H1 (cell line): ENCODE results near the gene CACNA1E. TPM values are rescaled to one million over a fixed set of nuclear protein-coding genes. Genes with fewer than 3 reads are reported as not detected.

Experiments used
- CTCF ChIA-PET: fragments of 300-600 bp; sonication (Branson Sonifier 250); formaldehyde crosslinking; loops from one replicate; lab custom pipeline; 2021; ENCODE audit not compliant: partially characterized antibody; lab: Charles Lee
- POLR2A ChIA-PET: fragments of 300-600 bp; sonication (Branson Sonifier 250); formaldehyde crosslinking; loops from one replicate; lab custom pipeline; 2021; ENCODE audit warnings: inconsistent platforms; ENCODE audit not compliant: partially characterized antibody; lab: Charles Lee
- DNase-seq, 2 experiments: peaks; one replicate each; pipeline versions ENCODE4 v3.0.0 to v3.0.0-alpha.2; 2010 to 2022; ENCODE audit warnings: low spot score in 2 of 2, low read depth in 1 of 2, mixed read lengths in 1 of 2
- FAIRE-seq: peaks from 2 replicates; lab custom pipeline; 2011; peaks lifted over from hg19 to GRCh38; lab: Jason Lieb, UNC
- H2AFZ ChIP-seq: 2 replicates; pipeline ENCODE4 v1.8.1; 2012; ENCODE audit warnings: low read length, inconsistent platforms
- H2AK5ac ChIP-seq: 2 replicates; pipeline ENCODE4 v1.6.1; 2013; ENCODE audit warnings: low read depth, low read length
- H2BK120ac ChIP-seq: replicated peaks from 2 replicates; pipeline ENCODE3; 2013; ENCODE audit warnings: low read depth, low read length, inconsistent platforms
- H2BK12ac ChIP-seq: 2 replicates; pipeline ENCODE4 v1.6.1; 2013; ENCODE audit warnings: low read depth, low read length
- H2BK15ac ChIP-seq: 2 replicates; pipeline ENCODE4 v1.6.1; 2013; ENCODE audit warnings: low read length
- H2BK20ac ChIP-seq: 2 replicates; pipeline ENCODE4 v1.6.1; 2013; ENCODE audit warnings: low read length
- H2BK5ac ChIP-seq: 2 replicates; pipeline ENCODE4 v1.6.1; 2013; ENCODE audit warnings: low read depth, low read length
- H3K14ac ChIP-seq: 2 replicates; pipeline ENCODE4 v1.6.1; 2013; ENCODE audit warnings: inconsistent platforms; ENCODE audit not compliant: insufficient read length
- H3K18ac ChIP-seq: 2 replicates; pipeline ENCODE4 v1.6.1; 2013; ENCODE audit warnings: low read length; ENCODE audit errors: extremely low read depth
- H3K23ac ChIP-seq: 2 replicates; pipeline ENCODE4 v1.6.1; 2013; ENCODE audit warnings: inconsistent platforms; ENCODE audit not compliant: insufficient read length
- H3K23me2 ChIP-seq: 2 replicates; pipeline ENCODE4 v1.6.1; 2013; ENCODE audit warnings: low read depth, low read length
- H3K27ac ChIP-seq: 2 replicates; pipeline ENCODE4 v1.6.1; 2011; ENCODE audit warnings: low read depth, low read length, inconsistent platforms
- H3K27me3 ChIP-seq, 4 experiments: replicated peaks in 1 of 4; 1 replicate in 1 of 4; 2 replicates in 3 of 4; pipeline versions ENCODE4 v1.6.1 to v1.8.1; 2011 to 2013; ENCODE audit warnings: low read length in 3 of 4, mild to moderate bottlenecking in 3 of 4, inconsistent platforms in 2 of 4, mixed read lengths in 2 of 4, moderate library complexity in 1 of 4; ENCODE audit not compliant: control insufficient read depth in 3 of 4, insufficient read depth in 3 of 4; ENCODE audit errors: extremely low read depth in 1 of 4
- H3K36me3 ChIP-seq, 4 experiments: 2 replicates each; pipeline versions ENCODE4 v1.6.1 to v1.8.1; 2011 to 2013; ENCODE audit warnings: mild to moderate bottlenecking in 4 of 4, low read length in 3 of 4, moderate library complexity in 2 of 4, control low read depth in 1 of 4, inconsistent platforms in 1 of 4; ENCODE audit not compliant: insufficient read depth in 4 of 4, control insufficient read depth in 2 of 4
- H3K4ac ChIP-seq: replicated peaks from 2 replicates; pipeline ENCODE3; 2013; ENCODE audit warnings: low read length, low read depth, mixed read lengths, inconsistent platforms; ENCODE audit not compliant: insufficient read length
- H3K4me1 ChIP-seq, 4 experiments: replicated peaks in 1 of 4; 1 replicate in 1 of 4; 2 replicates in 3 of 4; pipeline versions ENCODE4 v1.6.1 to v1.8.1; 2011 to 2013; ENCODE audit warnings: low read length in 3 of 4, inconsistent platforms in 2 of 4, mixed read lengths in 1 of 4; ENCODE audit not compliant: insufficient read depth in 4 of 4, control insufficient read depth in 3 of 4
- H3K4me2 ChIP-seq, 2 experiments: 2 replicates each; pipeline versions ENCODE4 v1.6.1 to v1.8.1; 2011 to 2013; ENCODE audit warnings: low read depth in 2 of 2, low read length in 2 of 2, control low read depth in 1 of 2, inconsistent platforms in 1 of 2, mild to moderate bottlenecking in 1 of 2; ENCODE audit not compliant: insufficient read depth in 1 of 2
- H3K4me3 ChIP-seq, 4 experiments: fragments of 200-600, 300-600 bp in 1 of 4; sonication (generic), shearing (Covaris generic), sonication (Bioruptor Twin) in 1 of 4; 2 replicates each; pipeline versions ENCODE4 v1.5.1 to v1.8.1; 2011 to 2016; ENCODE audit warnings: low read length in 4 of 4, low read depth in 3 of 4, control low read depth in 2 of 4, inconsistent platforms in 2 of 4, mild to moderate bottlenecking in 2 of 4, mixed read lengths in 1 of 4, moderate library complexity in 1 of 4; ENCODE audit not compliant: insufficient read depth in 2 of 4; ENCODE audit errors: extremely low read depth in 1 of 4
- H3K56ac ChIP-seq: replicated peaks from 2 replicates; pipeline ENCODE3; 2013; ENCODE audit warnings: low read depth, mild to moderate bottlenecking, mixed read lengths, low read length, inconsistent platforms; ENCODE audit not compliant: insufficient read length
- H3K79me1 ChIP-seq: 2 replicates; pipeline ENCODE4 v1.6.1; 2013; ENCODE audit warnings: low read depth, low read length, control low read depth
- H3K79me2 ChIP-seq, 2 experiments: 2 replicates each; pipeline versions ENCODE4 v1.6.1 to v1.8.1; 2012 to 2013; ENCODE audit warnings: low read length in 2 of 2, mild to moderate bottlenecking in 2 of 2, inconsistent platforms in 1 of 2; ENCODE audit not compliant: insufficient read depth in 2 of 2, control insufficient read depth in 1 of 2
- H3K9ac ChIP-seq, 4 experiments: replicated peaks in 1 of 4; 1 replicate in 1 of 4; 2 replicates in 3 of 4; pipeline versions ENCODE4 v1.6.1 to v1.8.1; 2011 to 2013; ENCODE audit warnings: low read depth in 3 of 4, low read length in 3 of 4, control low read depth in 2 of 4, mild to moderate bottlenecking in 2 of 4, moderate library complexity in 2 of 4, inconsistent platforms in 1 of 4; ENCODE audit errors: extremely low read depth in 1 of 4
- H3K9me3 ChIP-seq, 2 experiments: 2 replicates each; pipeline versions ENCODE4 v1.6.1 to v1.8.1; 2012 to 2013; ENCODE audit warnings: mild to moderate bottlenecking in 2 of 2, moderate library complexity in 2 of 2, control low read depth in 1 of 2, inconsistent platforms in 1 of 2, low read depth in 1 of 2, low read length in 1 of 2, mixed read lengths in 1 of 2; ENCODE audit not compliant: insufficient read depth in 2 of 2
- H4K20me1 ChIP-seq, 2 experiments: replicated peaks in 1 of 2; 2 replicates each; pipeline versions ENCODE3 to v1.8.1; 2011 to 2013; ENCODE audit warnings: inconsistent platforms in 2 of 2, low read length in 2 of 2, mild to moderate bottlenecking in 1 of 2; ENCODE audit not compliant: insufficient read depth in 2 of 2, control insufficient read depth in 1 of 2
- H4K5ac ChIP-seq: 2 replicates; pipeline ENCODE4 v1.6.1; 2013; ENCODE audit warnings: low read length, low read depth, mixed read lengths, inconsistent platforms; ENCODE audit not compliant: insufficient read length
- H4K8ac ChIP-seq: 2 replicates; pipeline ENCODE4 v1.8.0; 2013; ENCODE audit warnings: mild to moderate bottlenecking, moderate library complexity, low read length, inconsistent platforms; ENCODE audit not compliant: insufficient read depth; ENCODE audit errors: extremely low read depth
- H4K91ac ChIP-seq: replicated peaks from 2 replicates; pipeline ENCODE3; 2013; ENCODE audit warnings: low read length, mixed read lengths, inconsistent platforms; ENCODE audit not compliant: insufficient read length
- EP300 ChIP-seq, 2 experiments: IDR thresholded peaks; 1 replicate in 1 of 2; 2 replicates in 1 of 2; pipeline ENCODE4 v1.6.1; 2011 to 2012; ENCODE audit warnings: low read depth in 2 of 2, low read length in 2 of 2, mild to moderate bottlenecking in 2 of 2, borderline replicate concordance in 1 of 2, inconsistent platforms in 1 of 2, moderate library complexity in 1 of 2
- WGBS, 2 experiments: shearing (Covaris generic) in 1 of 2; methylation state at CpG; one replicate each; pipeline versions ENCODE4 v1.1.6 to v1.1.7; 2013 to 2015; ENCODE audit warnings: low lambda C conversion rate in 2 of 2, mixed read lengths in 2 of 2, inconsistent platforms in 1 of 2, low coverage in 1 of 2, missing lambda C conversion rate in 1 of 2; ENCODE audit not compliant: insufficient replicate concordance in 2 of 2, insufficient coverage in 1 of 2, insufficient read length in 1 of 2; ENCODE audit errors: extremely low coverage in 1 of 2, missing lambda C conversion rate in 1 of 2; 5-methylcytosine and 5-hydroxymethylcytosine counted together
- polyA plus RNA-seq, 7 experiments: library from polyadenylated mRNA; depleted of rRNA in 3 of 7; stranded (reverse) in 5 of 7; unstranded in 2 of 7; fragments of >200 nt in 5 of 7; fragments of 200-250 nt in 2 of 7; gene quantifications; 1 replicate in 5 of 7; 2 replicates in 1 of 7; 4 replicates in 1 of 7; pipeline versions ENCODE4 v1.2.1 to v1.2.3, GENCODE V29; 2011 to 2013; ENCODE audit warnings: missing spikeins in 2 of 7, mixed read lengths in 2 of 7
- total RNA-seq: library from RNA; stranded (reverse); fragmentation: NEBNext Ultra II Directional; extraction: Animal tissue kit (Norgen Biotek cat#: 25700); gene quantifications from 2 replicates; pipeline ENCODE4 v1.2.1, GENCODE V29; 2021

CACNA1E gene
- total and polyA plus RNA-seq, 2 of the 8 experiments (the other 6 are each of a cell fraction or from before 2014, with no cell fraction given), result 0.98 to 1.3 TPM

- Histone ChIP-seq H2BK12ac (no peak overlapping the region), H3K4me2 (no peak overlapping the region), H3K23ac (no peak overlapping the region), H3K9me3 (no peaks in the 10 kb centered on the region), H3K4me3 (no peak overlapping the region), H2AFZ (no peak overlapping the region), H3K56ac (no peak overlapping the region), H3K23me2 (no peaks in the 10 kb centered on the region), H2AK5ac (no peak overlapping the region; the same call in 1 of the 2 replicates), H2BK20ac (no peak overlapping the region), H3K79me2 (no peaks in the 10 kb centered on the region), H3K79me1 (no peaks in the 10 kb centered on the region), H2BK120ac (no peak overlapping the region), H4K20me1 (no peaks in the 10 kb centered on the region), H4K8ac (no peak overlapping the region), H2BK15ac (no peak overlapping the region), H3K18ac (no peak overlapping the region), H3K4ac (no peak overlapping the region), H3K9ac (no peak overlapping the region), H3K36me3 (no peaks in the 10 kb centered on the region), H4K91ac (no peak overlapping the region), H3K27ac (no peak overlapping the region), H2BK5ac (no peak overlapping the region), H4K5ac (no peak overlapping the region), H3K14ac (no peak overlapping the region), H3K27me3 (peaks cover 0 to 1% (median 0%) of the 10 kb centered on the region in 4 experiments; a peak in 1 of 7 replicates), H3K4me1 (no peaks in the 10 kb centered on the region; a peak in 1 of 7 replicates)
- DNase-seq (no peak), FAIRE-seq (no peak)
- WGBS, 2 experiments, result 88% methylated on average over 1 of the region's 1 CpG; no CpG with 5 or more reads in 1 of the 2 experiments
- CTCF ChIA-PET, result interaction anchor here (0.7 to 1.4 kb wide), 4 partner anchors 10 to 406 kb away, joined by 3 to 10 read pairs (median 4); no protein-coding TSS in a partner anchor
- TF ChIP-seq EP300 (IDR thresholded peaks at IDR 0.05; ENCODE audit: borderline replicate concordance in 1 of 2, low read depth in 2 of 2, low read length in 2 of 2), result no peak
- POLR2A ChIA-PET, result no interaction called here
Observed at GRCh38 chr1:181501612-181502011, 18.3 kb downstream of the CACNA1E start.
